ENCODE results near the gene TRPC5OS.

The TRPC5OS gene

DNA sequence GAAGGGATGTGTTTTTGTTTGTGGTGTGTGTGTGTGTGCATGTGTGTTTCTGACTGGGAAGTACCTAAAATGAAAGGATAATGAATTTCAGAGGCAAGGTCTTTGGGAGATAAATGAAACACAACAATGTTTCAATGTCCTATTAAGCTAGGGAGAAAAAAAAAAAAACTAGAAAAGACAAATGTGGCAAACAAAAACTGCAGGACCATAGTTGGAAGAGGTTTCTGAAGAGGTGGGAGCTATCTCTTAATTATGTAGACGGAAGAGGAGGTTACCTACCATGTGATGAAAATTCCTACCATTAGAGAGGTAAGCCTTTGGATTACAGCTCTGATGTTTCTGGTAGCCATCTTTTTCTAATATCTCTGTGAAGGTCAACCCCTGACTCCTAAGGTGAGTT, at the start of gene TRPC5OS:
Gene TRPC5OS (plus strand): TSS at position 301 of the 400 bp plus-strand sequence. CDS start 25,669 bp downstream, outside the sequence.
- FAIRE-seq = peak; percentile 15
- no peak for DNase-seq (ENCODE audit: extremely low spot score, insufficient read length, low read depth)

DNA sequence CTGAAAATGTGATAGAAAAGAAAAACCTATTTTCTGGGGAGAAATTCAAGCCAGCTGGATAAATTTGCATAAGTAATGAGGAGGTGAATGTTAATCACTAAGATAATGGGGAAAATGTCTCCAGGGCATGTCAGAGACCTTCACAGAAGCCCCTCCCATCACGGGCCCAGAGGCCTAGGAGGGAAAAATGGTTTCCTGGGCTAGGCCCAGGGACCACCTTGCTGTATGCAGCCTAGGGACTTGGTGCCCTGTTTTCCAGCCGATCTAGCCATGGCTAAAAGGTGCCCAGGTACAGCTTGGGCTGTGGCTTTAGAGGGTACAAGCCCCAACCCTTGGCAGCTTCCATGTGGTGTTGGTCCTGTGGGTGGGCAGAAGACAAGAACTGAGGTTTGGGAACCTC, 46.6 kb upstream of the TRPC5OS start:
- FAIRE-seq = no peak

GRCh38 chrX:111830571-111830970, 45.4 kb upstream of the TRPC5OS start:
- no peak for DNase-seq (ENCODE audit: extremely low spot score, insufficient read length, low read depth)
- no peak for FAIRE-seq

More for the DNA sequence above, 46.6 kb upstream of the TRPC5OS start:
- no peak for DNase-seq (ENCODE audit: extremely low spot score, insufficient read length, low read depth)

DNA sequence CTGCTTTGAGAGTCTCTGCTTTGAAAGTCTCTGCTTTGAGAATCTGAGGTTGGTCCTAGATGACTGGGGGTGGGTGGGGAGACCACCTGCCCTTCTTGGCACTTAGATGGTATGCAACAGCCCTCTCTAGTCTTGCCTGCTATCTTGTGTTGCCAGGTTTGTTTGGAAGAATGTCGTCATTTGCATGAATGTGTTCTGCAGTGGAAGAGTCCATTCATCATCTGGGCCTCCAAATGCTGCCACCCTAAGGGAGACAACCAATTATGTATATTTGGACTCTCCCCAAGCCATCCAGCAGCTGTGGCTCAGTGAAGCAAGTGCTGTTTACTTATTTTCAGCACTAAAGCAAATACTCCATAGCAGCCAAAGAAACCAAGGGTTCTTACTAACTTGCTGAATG, 44.6 kb upstream of the TRPC5OS start:
- no peak for DNase-seq (ENCODE audit: extremely low spot score, insufficient read length, low read depth)
- no peak for FAIRE-seq

DNA sequence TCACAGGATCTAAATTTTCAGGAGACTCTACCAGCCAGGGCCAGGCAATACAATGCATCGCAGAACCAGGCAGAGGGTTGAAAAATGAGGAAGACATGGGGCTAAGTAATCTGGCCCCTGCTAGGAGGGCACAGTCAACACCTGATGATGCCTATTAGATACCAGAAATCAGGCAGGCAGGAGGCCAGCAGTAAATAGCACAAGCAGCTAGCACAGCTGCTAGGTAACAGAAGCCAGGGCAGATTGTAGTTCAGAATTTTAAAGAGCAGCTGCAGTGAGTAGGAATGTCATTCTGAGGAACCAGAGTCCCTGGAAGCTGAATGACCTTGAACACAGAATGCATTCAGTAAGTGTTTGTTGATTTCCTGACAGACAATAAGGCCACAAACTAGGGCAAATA, 38.8 kb upstream of the TRPC5OS start:
- FAIRE-seq (no peak), DNase-seq (ENCODE audit: extremely low spot score, insufficient read length, low read depth) (no peak)

- FAIRE-seq (no peak), DNase-seq (ENCODE audit: extremely low spot score, insufficient read length, low read depth) (no peak)
These were observed 28.4 kb upstream of the TRPC5OS start for GRCh38 chrX:111847491-111848133.

DNA sequence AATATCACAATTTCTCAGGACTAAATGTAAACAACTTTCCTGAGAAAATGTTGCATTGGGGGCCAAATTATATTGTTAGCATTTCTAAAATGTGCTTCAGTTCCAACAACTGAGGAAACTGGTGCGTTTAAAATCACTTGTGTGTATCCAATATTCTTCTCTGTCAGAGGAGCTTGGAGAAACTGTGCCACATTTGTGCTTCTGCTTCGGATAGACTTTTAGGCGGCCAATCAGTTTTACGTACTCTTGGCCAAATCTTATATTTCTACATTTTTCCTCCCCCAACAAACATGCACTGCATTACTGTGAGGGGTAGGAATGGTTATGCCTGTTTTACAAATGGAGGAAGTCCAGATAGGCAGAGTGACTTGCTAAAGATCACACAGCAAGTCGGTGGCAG, 27.4 kb upstream of the TRPC5OS start:
- FAIRE-seq = no peak
- DNase-seq (ENCODE audit: extremely low spot score, insufficient read length, low read depth) = no peak

GRCh38 chrX:111850975-111851374, 25.0 kb upstream of the TRPC5OS start:
- DNase-seq (ENCODE audit: extremely low spot score, insufficient read length, low read depth) (no peak), FAIRE-seq (no peak)

- DNase-seq (ENCODE audit: extremely low spot score, insufficient read length, low read depth) = no peak
- FAIRE-seq = no peak
These were observed 21.2 kb upstream of the TRPC5OS start for GRCh38 chrX:111854556-111855490.

GRCh38 chrX:111857534-111858060, 18.4 kb upstream of the TRPC5OS start:
- no peak for FAIRE-seq
- DNase-seq (ENCODE audit: extremely low spot score, insufficient read length, low read depth) = no peak

DNA sequence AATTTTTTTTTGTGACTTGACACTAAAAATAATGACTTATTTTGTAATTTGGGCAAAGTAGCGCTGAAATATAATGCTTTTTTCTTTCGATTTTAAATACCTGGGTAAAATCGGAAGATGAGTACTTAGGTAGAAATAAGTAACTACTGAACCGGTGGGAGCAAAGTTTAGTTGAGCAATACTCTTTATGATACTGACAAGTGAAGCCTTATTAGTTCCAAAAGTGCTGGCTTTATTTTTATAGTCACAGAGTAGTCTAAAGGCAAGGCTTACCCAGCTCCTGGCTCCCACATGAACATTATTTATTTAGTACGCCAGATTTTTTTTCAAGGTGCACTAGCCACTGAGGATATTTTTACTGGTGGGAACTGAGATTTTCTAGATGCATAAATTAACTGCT, 14.4 kb upstream of the TRPC5OS start:
- FAIRE-seq = no peak
- no peak for DNase-seq (ENCODE audit: extremely low spot score, insufficient read length, low read depth)

DNA sequence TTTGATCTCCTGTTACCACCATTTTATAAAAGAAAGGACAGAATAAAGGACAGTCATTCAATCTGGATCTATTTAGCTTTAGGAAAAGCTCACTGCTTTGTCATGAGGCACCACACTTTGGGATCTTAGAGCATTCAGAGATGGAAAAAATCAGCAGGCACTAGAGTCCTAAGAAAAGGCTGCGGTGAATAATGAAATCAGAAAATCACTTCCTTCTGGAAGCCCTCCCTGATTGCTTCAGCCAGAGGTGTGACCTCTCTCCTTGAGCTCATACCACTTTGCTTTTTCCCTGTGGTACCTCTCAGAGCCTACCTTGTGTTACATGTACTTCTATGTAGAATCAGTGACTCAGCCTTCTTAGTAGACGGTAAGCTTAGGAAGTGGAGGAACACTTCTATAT, 8.7 kb upstream of the TRPC5OS start:
- no peak for FAIRE-seq
- no peak for DNase-seq (ENCODE audit: extremely low spot score, insufficient read length, low read depth)

- peak; percentile 59 for FAIRE-seq
These were observed 7.0 kb upstream of the TRPC5OS start for GRCh38 chrX:111868726-111869638.

DNA sequence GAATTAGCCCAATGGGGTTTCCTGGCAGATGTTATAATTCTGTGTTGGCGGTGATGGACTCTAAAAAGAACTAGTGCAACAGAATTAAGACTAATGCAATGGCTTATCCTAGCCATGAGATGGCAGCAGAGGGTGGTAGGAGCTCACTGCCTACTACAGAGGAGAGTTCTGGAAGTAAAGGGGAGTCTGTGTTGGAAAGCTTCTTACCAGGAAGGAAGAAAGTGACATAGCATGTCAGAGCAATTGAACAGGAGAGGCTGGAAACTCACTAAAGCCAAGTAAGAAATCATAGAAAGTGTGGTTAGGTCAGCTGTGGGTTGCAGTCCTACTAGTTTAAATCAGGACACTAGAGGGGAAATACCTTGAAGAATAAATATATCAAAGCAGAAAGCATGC, 6.3 kb upstream of the TRPC5OS start:
- no peak for DNase-seq (ENCODE audit: extremely low spot score, insufficient read length, low read depth)
- FAIRE-seq = peak; percentile 80

More at GRCh38 chrX:111868726-111869638, 7.0 kb upstream of the TRPC5OS start:
- no peak for DNase-seq (ENCODE audit: extremely low spot score, insufficient read length, low read depth)

- FAIRE-seq = no peak
- DNase-seq (ENCODE audit: extremely low spot score, insufficient read length, low read depth) = no peak
These were observed 1.7 kb upstream of the TRPC5OS start for GRCh38 chrX:111874241-111874640.

- FAIRE-seq (peak; percentile 64), DNase-seq (ENCODE audit: extremely low spot score, insufficient read length, low read depth) (no peak)
These were observed 665 bp downstream of the TRPC5OS start for GRCh38 chrX:111876646-111877045.

GRCh38 chrX:111877681-111878080, 1.7 kb downstream of the TRPC5OS start:
- DNase-seq (ENCODE audit: extremely low spot score, insufficient read length, low read depth) (no peak), FAIRE-seq (no peak)

GRCh38 chrX:111880735-111881134, 4.8 kb downstream of the TRPC5OS start:
- no peak for DNase-seq (ENCODE audit: extremely low spot score, insufficient read length, low read depth)
- FAIRE-seq = no peak

DNA sequence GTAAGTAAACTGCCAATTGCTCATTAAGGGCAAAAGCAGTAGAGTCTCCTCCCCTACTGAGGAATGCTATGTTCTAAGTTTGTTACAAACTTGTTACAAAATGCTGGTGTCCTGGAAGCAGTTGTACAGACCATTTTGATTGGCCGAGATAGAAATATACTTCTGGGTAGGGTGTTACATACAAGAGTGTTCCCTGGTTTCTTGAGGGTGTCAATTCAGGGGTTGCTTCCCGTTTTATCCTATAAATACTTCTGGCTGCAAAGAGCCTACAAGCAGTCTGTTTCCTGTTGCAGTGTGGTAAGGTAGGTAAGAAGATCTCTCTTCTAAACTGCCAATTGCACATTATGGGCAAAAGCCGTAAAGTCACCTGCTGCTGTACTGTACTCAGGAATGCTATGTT, 5.7 kb downstream of the TRPC5OS start:
- DNase-seq (ENCODE audit: extremely low spot score, insufficient read length, low read depth) = no peak
- FAIRE-seq = peak; percentile 51

DNA sequence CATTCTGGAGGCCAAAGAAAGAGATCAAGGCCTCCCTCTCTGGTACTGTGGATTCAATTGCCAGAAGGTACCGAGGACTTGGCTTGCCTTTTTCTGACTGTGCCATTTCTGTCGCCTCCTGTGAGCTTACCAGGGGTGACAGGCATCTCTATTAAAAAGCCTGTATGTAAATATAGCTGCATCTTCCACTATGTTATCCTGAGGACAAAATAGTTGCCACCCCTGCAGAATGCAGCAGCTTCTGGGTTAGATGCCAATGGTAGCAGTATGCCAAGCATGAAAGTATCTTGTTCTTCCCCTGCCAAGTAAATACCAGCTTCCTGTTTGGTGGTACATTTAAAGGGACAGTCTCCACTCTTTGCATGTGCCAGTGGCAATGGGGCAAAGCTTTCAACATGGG, 10.7 kb downstream of the TRPC5OS start:
- no peak for DNase-seq (ENCODE audit: extremely low spot score, insufficient read length, low read depth)
- no peak for FAIRE-seq

Data from GM18507 (cell line).